Umbilical cord (tissue), 2 donors: Measurements from ENCODE around the gene OSBPL8. TPM values are rescaled to one million over a fixed set of nuclear protein-coding genes. Genes with fewer than 3 reads are reported as not detected.
"Not testable (repeated sequence)": the region's sequence is repeated elsewhere in the genome, so short reads cannot be mapped to it uniquely, and the experiment has no call there.

Experiments
- DNase-seq: peaks from one replicate; pipeline ENCODE4 v3.0.0-alpha.2; 2015; ENCODE audit warnings: low spot score
- total RNA-seq: library from RNA; depleted of rRNA; stranded (reverse); fragments of >200 nt; gene quantifications from one replicate; pipeline ENCODE4 v1.2.3, GENCODE V29; 2014; ENCODE audit warnings: low replicate concordance; ENCODE audit not compliant: insufficient read depth

OSBPL8 gene
- total RNA-seq, 1 donor from 2014 or later: 63.8 TPM

GRCh38 chr12:76360316-76360715 is 199.3 kb downstream of the OSBPL8 start:
- DNase-seq: no peak

GRCh38 chr12:76356071-76356470 is 203.5 kb downstream of the OSBPL8 start:
- DNase-seq: no peak

DNA sequence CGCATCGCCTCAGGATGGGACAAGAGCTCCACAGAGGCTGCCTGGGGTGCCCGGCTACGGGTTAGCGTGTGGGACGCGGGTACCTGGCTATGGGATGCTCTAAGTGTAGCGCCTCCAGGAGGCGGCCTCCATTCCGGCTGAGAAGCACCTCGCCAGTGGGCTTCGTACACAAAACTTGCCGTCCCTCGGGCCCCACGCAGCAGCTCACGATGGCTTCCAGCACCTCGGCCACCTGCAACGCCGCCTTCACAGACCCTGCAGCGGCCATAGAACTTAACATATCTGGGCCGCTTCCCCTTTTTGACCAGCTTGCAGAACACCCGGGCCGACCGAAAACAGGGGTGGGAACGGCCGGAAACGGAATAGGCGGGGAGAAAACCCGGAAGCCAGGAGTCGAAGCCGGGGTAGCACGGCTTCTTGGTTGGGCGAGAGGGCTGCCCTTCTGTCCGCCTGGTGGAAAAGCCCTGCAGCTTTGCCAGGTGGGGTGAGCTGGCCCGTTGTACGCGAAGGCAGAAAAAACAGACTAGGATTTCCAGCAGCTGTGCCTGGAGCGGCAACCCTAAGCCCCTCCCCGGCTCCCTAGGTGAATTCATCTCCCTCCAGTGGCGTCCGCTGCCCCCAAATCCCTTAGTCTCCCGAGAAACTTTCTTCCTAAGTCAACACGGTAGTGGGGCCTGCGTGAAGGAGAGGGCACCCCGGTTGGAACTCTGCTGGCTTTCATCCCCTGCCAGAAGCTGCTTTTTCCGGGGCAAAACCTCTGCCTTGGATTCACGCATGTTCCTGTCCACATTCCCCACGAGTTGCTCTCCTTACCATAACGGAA is 211.3 kb downstream of the OSBPL8 start, which contains the start of gene BBS10:
BBS10 (minus strand) TSS at position 337 of the 823 bp plus-strand sequence; CDS start at position 280, 57 bp downstream.
- peak; percentile 95 for DNase-seq

GRCh38 chr12:76346798-76347420 is 212.7 kb downstream of the OSBPL8 start:
- DNase-seq: peak; percentile 69

DNA sequence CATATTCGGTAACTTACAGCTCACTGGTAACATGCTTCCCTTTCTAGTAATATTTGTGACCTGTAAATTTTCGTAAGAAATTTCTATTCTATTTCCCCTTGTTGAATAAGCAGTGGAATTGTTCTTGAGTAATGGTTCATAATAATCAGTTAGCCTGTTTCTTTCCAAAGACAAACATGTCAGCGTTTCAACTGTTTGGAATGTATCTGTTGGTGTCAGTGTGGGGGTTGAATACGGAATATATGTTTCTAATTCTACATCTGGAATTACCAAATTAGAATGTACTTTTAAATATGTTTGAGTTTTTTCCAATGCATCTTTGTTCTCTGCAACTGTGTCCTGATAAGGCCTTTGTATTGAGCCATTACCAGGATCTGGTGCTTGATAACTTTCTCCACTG is 213.3 kb downstream of the OSBPL8 start:
- DNase-seq: no peak

GRCh38 chr12:76345569-76345968 is 214.0 kb downstream of the OSBPL8 start:
- DNase-seq: no peak

DNA sequence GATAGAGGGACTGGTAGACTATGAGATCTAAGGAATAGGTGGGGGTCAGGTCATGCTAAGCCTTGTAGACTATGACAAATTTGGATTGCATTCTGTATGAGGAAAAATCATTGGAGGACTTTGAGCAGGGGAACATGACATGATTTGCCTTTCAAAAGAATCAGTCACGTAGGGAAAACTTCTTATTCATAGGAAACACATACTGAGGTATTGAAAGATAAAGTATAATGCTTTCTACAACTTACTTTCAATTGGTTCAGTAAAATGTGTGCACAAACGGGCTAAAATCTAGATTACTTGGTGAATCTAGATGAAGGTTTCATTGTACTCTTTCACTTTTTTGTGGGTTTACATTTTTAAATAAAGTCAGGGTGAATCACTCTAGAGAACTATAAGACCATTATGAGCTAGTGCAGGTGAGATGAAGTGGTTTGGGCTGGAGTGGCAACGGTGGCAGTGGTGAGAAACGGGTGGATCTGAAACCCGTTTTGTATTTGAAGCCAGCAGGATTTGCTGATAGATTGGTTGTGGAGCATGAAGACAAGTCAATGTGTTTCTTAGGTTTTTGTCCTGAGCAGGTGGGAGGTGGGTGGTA is 218.0 kb downstream of the OSBPL8 start:
- DNase-seq: no peak

DNA sequence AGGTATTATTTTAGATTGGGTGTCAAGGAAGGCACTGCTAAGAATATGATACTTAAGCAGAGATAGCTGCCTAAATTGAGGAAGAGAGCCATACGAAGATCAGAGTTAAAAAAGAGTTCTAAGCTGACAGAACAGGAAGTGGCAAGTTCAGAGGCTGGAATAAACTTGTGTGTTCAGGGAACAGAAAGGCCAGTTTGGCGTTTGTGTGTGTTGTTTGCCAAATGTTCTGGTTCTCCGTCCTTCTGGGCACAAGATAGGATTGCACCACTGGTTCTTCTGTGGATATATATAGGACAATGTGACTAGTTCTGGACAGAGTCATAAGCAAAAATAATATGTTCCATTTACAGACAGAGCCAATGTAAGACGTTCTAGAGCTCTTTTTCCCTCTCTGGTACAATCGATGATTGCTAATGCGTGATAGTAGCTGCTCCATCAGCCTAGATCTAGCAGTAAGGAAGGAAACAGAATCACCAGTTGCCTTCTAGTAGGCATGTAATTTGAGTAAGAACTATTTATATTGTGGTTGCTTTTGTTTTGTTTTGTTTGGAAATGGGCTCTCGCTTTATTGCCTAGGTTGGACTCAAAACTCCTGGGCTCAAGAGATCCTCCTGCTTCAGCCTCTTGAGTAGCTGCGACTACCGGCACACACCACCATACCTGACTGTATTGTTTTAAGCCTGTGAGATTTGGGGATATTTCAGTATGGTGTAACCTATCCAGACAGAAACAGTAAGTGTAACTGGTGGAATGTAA is 218.7 kb downstream of the OSBPL8 start:
- no peak for DNase-seq

- DNase-seq: no peak
Observed at GRCh38 chr12:76337583-76337982, 222.0 kb downstream of the OSBPL8 start.

DNA sequence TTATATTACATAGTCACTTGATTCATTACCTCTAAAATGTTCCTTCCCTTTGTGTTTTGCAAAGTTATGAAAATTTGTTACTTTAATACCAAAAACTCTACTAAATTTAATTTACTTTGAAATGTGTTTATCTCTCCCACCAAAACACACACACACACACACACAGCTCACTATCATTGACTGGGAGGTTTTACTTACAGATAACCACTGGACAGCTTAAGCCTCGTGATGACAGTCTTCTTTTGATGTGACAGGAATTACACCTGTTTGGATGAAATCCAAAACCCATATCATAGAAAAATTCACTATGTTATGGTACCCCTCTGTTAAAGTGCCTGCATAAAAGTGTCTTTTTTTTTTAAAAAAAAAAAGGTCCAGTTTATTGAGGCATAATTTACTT is 227.0 kb downstream of the OSBPL8 start:
- no peak for DNase-seq

GRCh38 chr12:76329606-76330005 is 230.0 kb downstream of the OSBPL8 start:
- no peak for DNase-seq

GRCh38 chr12:76329159-76329558 is 230.4 kb downstream of the OSBPL8 start:
- no peak for DNase-seq

DNA sequence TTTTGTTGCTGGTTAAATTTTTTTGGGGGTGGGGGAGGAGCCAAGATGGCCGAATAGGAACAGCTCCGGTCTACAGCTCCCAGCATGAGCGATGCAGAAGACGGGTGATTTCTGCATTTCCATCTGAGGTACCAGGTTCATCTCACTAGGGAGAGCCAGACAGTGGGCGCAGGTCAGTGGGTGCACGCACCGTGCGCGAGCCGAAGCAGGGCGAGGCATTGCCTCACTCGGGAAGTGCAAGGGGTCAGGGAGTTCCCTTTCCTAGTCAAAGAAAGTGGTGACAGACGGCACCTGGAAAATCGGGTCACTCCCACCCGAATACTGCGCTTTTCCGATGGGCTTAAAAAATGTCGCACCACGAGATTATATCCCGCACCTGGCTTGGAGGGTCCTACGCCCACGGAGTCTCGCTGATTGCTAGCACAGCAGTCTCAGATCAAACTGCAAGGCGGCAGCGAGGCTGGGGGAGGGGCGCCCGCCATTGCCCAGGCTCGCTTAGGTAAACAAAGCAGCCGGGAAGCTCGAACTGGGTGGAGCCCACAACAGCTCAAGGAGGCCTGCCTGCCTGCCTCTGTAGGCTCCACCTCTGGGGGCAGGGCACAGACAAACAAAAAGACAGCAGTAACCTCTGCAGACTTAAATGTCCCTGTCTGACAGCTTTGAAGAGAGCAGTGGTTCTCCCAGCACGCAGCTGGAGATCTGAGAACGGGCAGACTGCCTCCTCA is 239.8 kb downstream of the OSBPL8 start:
- DNase-seq: not testable (repeated sequence)

- DNase-seq: no peak
Observed at GRCh38 chr12:76318773-76319594, 240.6 kb downstream of the OSBPL8 start.

DNA sequence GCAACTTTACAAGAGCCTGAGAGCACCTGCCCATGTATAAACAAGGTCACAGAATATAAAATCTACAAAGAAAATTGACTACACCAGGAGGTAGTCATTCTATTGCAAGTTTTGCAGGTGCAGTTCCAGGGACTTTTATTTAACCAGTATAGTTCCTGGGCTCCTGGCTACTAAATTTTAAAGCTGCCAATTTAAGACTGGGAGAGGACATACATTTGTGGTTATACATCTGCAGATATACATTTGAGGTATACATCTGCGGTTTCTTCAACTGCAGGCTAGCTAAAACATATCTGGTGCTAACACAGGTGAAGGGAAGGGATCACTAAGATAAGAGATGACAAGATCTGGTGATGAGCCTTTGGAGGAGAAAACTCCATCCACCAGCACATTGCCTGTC is 241.6 kb downstream of the OSBPL8 start:
- DNase-seq: no peak

- no peak for DNase-seq
Observed at GRCh38 chr12:76316468-76316867, 243.1 kb downstream of the OSBPL8 start.

DNA sequence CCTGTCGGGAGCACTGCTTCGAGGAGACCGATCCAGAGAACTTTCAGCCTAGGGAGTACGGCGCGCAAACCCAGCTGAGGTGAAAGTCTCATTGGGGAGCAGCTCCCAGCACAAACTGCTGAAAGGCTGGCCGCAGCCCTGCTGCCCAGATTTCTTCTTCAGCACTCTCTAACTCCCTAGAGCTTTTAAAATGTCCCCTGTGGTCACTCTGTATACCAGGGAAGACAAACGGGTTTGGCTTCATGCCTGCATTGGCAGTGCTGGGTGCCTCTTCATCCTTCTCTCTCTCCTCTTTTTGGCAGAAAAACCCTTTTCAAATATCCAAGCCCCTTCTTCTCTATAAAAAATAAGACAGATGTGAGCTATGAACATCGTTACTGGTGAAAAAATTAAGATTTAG is 246.3 kb downstream of the OSBPL8 start:
- no peak for DNase-seq

GRCh38 chr12:76312315-76312714 is 247.3 kb downstream of the OSBPL8 start:
- no peak for DNase-seq

- DNase-seq: no peak
Observed at GRCh38 chr12:76311796-76312195, 247.8 kb downstream of the OSBPL8 start.

- DNase-seq: no peak
Observed at GRCh38 chr12:76310110-76310509, 249.5 kb downstream of the OSBPL8 start.
